Keratinocyte (primary cell): ENCODE data around the gene RAB3A. TPM values are rescaled to one million over a fixed set of nuclear protein-coding genes. Genes with fewer than 3 reads are reported as not detected.

Experiments used
- DNase-seq: peaks from one replicate; pipeline ENCODE4 v3.0.0-alpha.2; 2011; ENCODE audit warnings: low read depth, missing footprints, low spot score
- FAIRE-seq: peaks from 2 replicates; lab custom pipeline; 2011; peaks lifted over from hg19 to GRCh38; lab: Jason Lieb, UNC
- H2AFZ ChIP-seq: 2 replicates; pipeline ENCODE4 v1.6.0; 2012; ENCODE audit warnings: low read length, control low read depth, inconsistent platforms; ENCODE audit not compliant: control insufficient read depth
- H3K27ac ChIP-seq: 2 replicates; pipeline ENCODE4 v1.5.1; 2011; ENCODE audit warnings: low read length; ENCODE audit not compliant: control insufficient read depth, insufficient read depth
- H3K27me3 ChIP-seq: 3 replicates; pipeline ENCODE4 v1.6.0; 2011; ENCODE audit warnings: low read length; ENCODE audit not compliant: control insufficient read depth, insufficient read depth; ENCODE audit errors: extremely low read depth
- H3K36me3 ChIP-seq, 2 experiments: 2 replicates in 1 of 2; 3 replicates in 1 of 2; pipeline ENCODE4 v1.5.1; 2011; ENCODE audit warnings: low read length in 2 of 2, mild to moderate bottlenecking in 1 of 2; ENCODE audit not compliant: control insufficient read depth in 2 of 2, insufficient read depth in 2 of 2; ENCODE audit errors: extremely low read depth in 1 of 2
- H3K4me1 ChIP-seq: 3 replicates; pipeline ENCODE4 v1.5.1; 2011; ENCODE audit warnings: low read length; ENCODE audit not compliant: control insufficient read depth, insufficient read depth; ENCODE audit errors: extremely low read depth
- H3K4me2 ChIP-seq: 3 replicates; pipeline ENCODE4 v1.6.0; 2011; ENCODE audit warnings: low read depth, low read length; ENCODE audit not compliant: control insufficient read depth, insufficient read depth; ENCODE audit errors: extremely low read depth
- H3K4me3 ChIP-seq, 3 experiments: fragments of 200-600 bp in 1 of 3; sonication (generic) in 1 of 3; 2 replicates in 2 of 3; 3 replicates in 1 of 3; pipeline ENCODE4 v1.5.1; 2011 to 2016; ENCODE audit warnings: low read length in 3 of 3, mild to moderate bottlenecking in 3 of 3, control low read depth in 2 of 3, inconsistent platforms in 1 of 3, low read depth in 1 of 3, mixed read lengths in 1 of 3, mixed run types in 1 of 3, moderate library complexity in 1 of 3; ENCODE audit not compliant: control insufficient read depth in 2 of 3, insufficient read depth in 2 of 3; ENCODE audit errors: extremely low read depth in 1 of 3
- H3K79me2 ChIP-seq: 2 replicates; pipeline ENCODE4 v1.6.0; 2012; ENCODE audit warnings: low read length; ENCODE audit not compliant: control insufficient read depth, insufficient read depth
- H3K9ac ChIP-seq: 3 replicates; pipeline ENCODE4 v1.6.0; 2011; ENCODE audit warnings: low read length; ENCODE audit not compliant: control insufficient read depth, insufficient read depth; ENCODE audit errors: extremely low read depth
- H3K9me1 ChIP-seq: 3 replicates; pipeline ENCODE4 v1.6.0; 2011; ENCODE audit warnings: low read length; ENCODE audit not compliant: control insufficient read depth, insufficient read depth; ENCODE audit errors: extremely low read depth
- H3K9me3 ChIP-seq: 2 replicates; pipeline ENCODE4 v1.5.1; 2012; ENCODE audit warnings: low read depth, low read length; ENCODE audit not compliant: control insufficient read depth
- H4K20me1 ChIP-seq: 3 replicates; pipeline ENCODE4 v1.6.0; 2011; ENCODE audit warnings: low read length; ENCODE audit not compliant: control insufficient read depth, insufficient read depth; ENCODE audit errors: extremely low read depth
- EZH2 ChIP-seq: IDR thresholded peaks from one replicate; pipeline ENCODE4 v1.6.1; 2012; ENCODE audit warnings: inconsistent platforms, mild to moderate bottlenecking, low read length, moderate library complexity
- dilution Hi-C: fragments of 300-500 bp; cut with MboI; formaldehyde crosslinking; loops from one replicate; pipeline ENCODE4 v1.7.0; 2020; ENCODE audit warnings: low sequenced_read_pairs; ENCODE audit not compliant: extremely low pct_ligation_motif_present
- polyA plus RNA-seq, 5 experiments: library from polyadenylated mRNA; depleted of rRNA in 3 of 5; stranded (reverse) in 3 of 5; stranded (forward) in 1 of 5; unstranded in 1 of 5; fragments of >200 nt; gene quantifications; 1 replicate in 1 of 5; 2 replicates in 3 of 5; 3 replicates in 1 of 5; pipeline versions ENCODE4 v1.2.1 to v1.2.3, GENCODE V29; 2011 to 2012; ENCODE audit warnings: missing spikeins in 2 of 5, low read depth in 1 of 5, low replicate concordance in 1 of 5
- TF ChIP-seq, protein P1 (sequence below), 3 experiments: IDR thresholded peaks in 1 of 3; conservative IDR thresholded peaks in 1 of 3; optimal IDR thresholded peaks in 1 of 3; 2 replicates in 2 of 3; 3 replicates in 1 of 3; pipeline versions ENCODE3 to v1.5.1; 2011; ENCODE audit warnings: low read length in 3 of 3, mild to moderate bottlenecking in 3 of 3, moderate library complexity in 2 of 3, control low read depth in 1 of 3, inconsistent platforms in 1 of 3; ENCODE audit not compliant: insufficient read depth in 2 of 3; ENCODE audit errors: extremely low read depth in 1 of 3

Gene RAB3A
- polyA plus RNA-seq, 1 donor (not counting 4 experiments of a cell fraction or from before 2014, with no cell fraction given): 0.56 TPM

- Histone ChIP-seq H2AFZ (no peak overlapping the region), H3K79me2 (no peaks in the 10 kb centered on the region), H4K20me1 (no peaks in the 10 kb centered on the region), H3K9me3 (no peaks in the 10 kb centered on the region), H3K4me1 (peaks cover 4% of the 10 kb centered on the region), H3K9me1 (no peaks in the 10 kb centered on the region), H3K9ac (no peak overlapping the region), H3K27me3 (peaks cover 41% of the 10 kb centered on the region), H3K4me3 (no peak overlapping the region), H3K27ac (no peak overlapping the region), H3K4me2 (no peak overlapping the region), H3K36me3 (no peaks in the 10 kb centered on the region)
- dilution Hi-C loops: no loop called here
- DNase-seq (no peak), FAIRE-seq (no peak)
- TF ChIP-seq EZH2: no peak
- TF ChIP-seq, protein P1, sequence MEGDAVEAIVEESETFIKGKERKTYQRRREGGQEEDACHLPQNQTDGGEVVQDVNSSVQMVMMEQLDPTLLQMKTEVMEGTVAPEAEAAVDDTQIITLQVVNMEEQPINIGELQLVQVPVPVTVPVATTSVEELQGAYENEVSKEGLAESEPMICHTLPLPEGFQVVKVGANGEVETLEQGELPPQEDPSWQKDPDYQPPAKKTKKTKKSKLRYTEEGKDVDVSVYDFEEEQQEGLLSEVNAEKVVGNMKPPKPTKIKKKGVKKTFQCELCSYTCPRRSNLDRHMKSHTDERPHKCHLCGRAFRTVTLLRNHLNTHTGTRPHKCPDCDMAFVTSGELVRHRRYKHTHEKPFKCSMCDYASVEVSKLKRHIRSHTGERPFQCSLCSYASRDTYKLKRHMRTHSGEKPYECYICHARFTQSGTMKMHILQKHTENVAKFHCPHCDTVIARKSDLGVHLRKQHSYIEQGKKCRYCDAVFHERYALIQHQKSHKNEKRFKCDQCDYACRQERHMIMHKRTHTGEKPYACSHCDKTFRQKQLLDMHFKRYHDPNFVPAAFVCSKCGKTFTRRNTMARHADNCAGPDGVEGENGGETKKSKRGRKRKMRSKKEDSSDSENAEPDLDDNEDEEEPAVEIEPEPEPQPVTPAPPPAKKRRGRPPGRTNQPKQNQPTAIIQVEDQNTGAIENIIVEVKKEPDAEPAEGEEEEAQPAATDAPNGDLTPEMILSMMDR (optimal IDR thresholded peaks at IDR 0.05 in 1 of 3, IDR thresholded peaks at IDR 0.05 in 1 of 3, conservative IDR thresholded peaks at IDR 0.05 in 1 of 3; ENCODE audit: extremely low read depth in 1 of 3, insufficient read depth in 2 of 3, low read length in 3 of 3): peak; percentile 27 to 52 (median 46)
Observed at GRCh38 chr19:18229474-18229873, 25.6 kb upstream of the RAB3A start.

GRCh38 chr19:18227781-18228271, 24.0 kb upstream of the RAB3A start:
- Histone ChIP-seq H3K4me1 (peaks cover 7% of the 10 kb centered on the region), H3K79me2 (no peaks in the 10 kb centered on the region), H4K20me1 (no peaks in the 10 kb centered on the region), H3K4me3 (no peak overlapping the region), H3K27me3 (peaks cover 41% of the 10 kb centered on the region), H3K9me1 (no peaks in the 10 kb centered on the region), H3K9ac (no peak overlapping the region), H3K9me3 (no peaks in the 10 kb centered on the region), H3K27ac (no peak overlapping the region), H3K36me3 (no peaks in the 10 kb centered on the region), H3K4me2 (no peak overlapping the region), H2AFZ (no peak overlapping the region)
- no peak for DNase-seq
- dilution Hi-C loops: no loop called here
- no peak for FAIRE-seq
- TF ChIP-seq, protein P1 (optimal IDR thresholded peaks at IDR 0.05 in 1 of 3, IDR thresholded peaks at IDR 0.05 in 1 of 3, conservative IDR thresholded peaks at IDR 0.05 in 1 of 3; ENCODE audit: extremely low read depth in 1 of 3, insufficient read depth in 2 of 3, low read length in 3 of 3): no peak
- no peak for TF ChIP-seq EZH2
